CD4-positive, alpha-beta T cell (primary cell): Measurements from ENCODE around the gene SHMT2. TPM values are rescaled to one million over a fixed set of nuclear protein-coding genes. Genes with fewer than 3 reads are reported as not detected.

Source experiments
- ATAC-seq: fragments of 200-7000 bp; cut with Tn5 transposase; one replicate; pipeline ENCODE4 v1.10.0; 2022; ENCODE audit warnings: mild to moderate bottlenecking; ENCODE audit not compliant: poor library complexity
- CTCF ChIA-PET: fragments of 350-600 bp; sonication (Branson Sonifier 250); formaldehyde crosslinking; loops from one replicate; lab custom pipeline; 2021; ENCODE audit warnings: antibody characterized with exemption, inconsistent platforms; lab: Charles Lee
- POLR2A ChIA-PET: fragments of 350-600 bp; sonication (Branson Sonifier 250); formaldehyde crosslinking; loops from one replicate; lab custom pipeline; 2021; ENCODE audit warnings: antibody characterized with exemption, inconsistent platforms; lab: Charles Lee
- DNase-seq, 14 experiments: peaks; one replicate each; pipeline ENCODE4 v3.0.0-alpha.2; 2013 to 2020; ENCODE audit warnings: mixed read lengths in 2 of 14
- H3K27ac ChIP-seq, 2 donors: one replicate each; pipeline versions ENCODE4 v1.5.1 to v1.7.0; 2013; ENCODE audit warnings: low read length in 2 of 2, low read depth in 1 of 2, mild to moderate bottlenecking in 1 of 2
- H3K27me3 ChIP-seq, 2 experiments: 1 replicate in 1 of 2; 2 replicates in 1 of 2; pipeline versions ENCODE4 v1.6.1 to v1.7.0; 2013; ENCODE audit warnings: low read length in 2 of 2, control low read depth in 1 of 2, mild to moderate bottlenecking in 1 of 2, moderate library complexity in 1 of 2; ENCODE audit not compliant: insufficient read depth in 2 of 2, control insufficient read depth in 1 of 2
- H3K36me3 ChIP-seq: one replicate; pipeline ENCODE4 v1.6.1; 2013; ENCODE audit warnings: low read length, control low read depth; ENCODE audit not compliant: insufficient read depth
- H3K4me1 ChIP-seq: one replicate; pipeline ENCODE4 v1.6.1; 2013; ENCODE audit warnings: low read length, control low read depth; ENCODE audit not compliant: insufficient read depth
- H3K4me3 ChIP-seq: one replicate; pipeline ENCODE4 v1.5.1; 2013; ENCODE audit warnings: mild to moderate bottlenecking, low read length, moderate library complexity
- H3K9me3 ChIP-seq, 2 experiments: 1 replicate in 1 of 2; 2 replicates in 1 of 2; pipeline versions ENCODE4 v1.6.1 to v1.7.0; 2013; ENCODE audit warnings: low read length in 2 of 2, mild to moderate bottlenecking in 2 of 2, control low read depth in 1 of 2, moderate library complexity in 1 of 2; ENCODE audit not compliant: control insufficient read depth in 1 of 2, insufficient read depth in 1 of 2
- H3K27ac Mint-ChIP-seq: one replicate; pipeline ENCODE4 v1.8.0; 2020; ENCODE audit warnings: mixed read lengths
- H3K27me3 Mint-ChIP-seq: one replicate; pipeline ENCODE4 v1.8.0; 2021; ENCODE audit warnings: mixed read lengths
- H3K36me3 Mint-ChIP-seq: one replicate; pipeline ENCODE4 v1.8.0; 2021; ENCODE audit warnings: low read depth, mixed read lengths
- H3K4me1 Mint-ChIP-seq: one replicate; pipeline ENCODE4 v1.8.0; 2021; ENCODE audit warnings: low read depth, mixed read lengths
- H3K4me3 Mint-ChIP-seq: one replicate; pipeline ENCODE4 v1.8.0; 2020; ENCODE audit warnings: mild to moderate bottlenecking, mixed read lengths
- H3K9me3 Mint-ChIP-seq: one replicate; pipeline ENCODE4 v1.8.0; 2020; ENCODE audit warnings: mixed read lengths
- intact Hi-C, 2 experiments: fragments of 100-400 bp; cut with DNase I in 1 of 2; cut with micrococcal nuclease in 1 of 2; formaldehyde crosslinking; loops; one replicate each; pipeline versions ENCODE4 v1.15.1 to v1.9.0; 2023 to 2025; cut with DNase I, micrococcal nuclease
- total RNA-seq, 174 experiments: library from RNA in 2 of 174; stranded (reverse) in 2 of 174; gene quantifications; one replicate each; pipeline ENCODE4 v1.2.3 and lab custom pipeline; 2021 to 2026
- TF ChIP-seq, protein P1 (sequence below): fragments of 200-600 bp; IDR thresholded peaks from one replicate; pipeline ENCODE4 v1.8.0; 2022; ENCODE audit warnings: antibody characterized with exemption, mild to moderate bottlenecking

Gene SHMT2
- total RNA-seq, 2 experiments from 2014 or later = 21.3 to 22.2 TPM

DNA sequence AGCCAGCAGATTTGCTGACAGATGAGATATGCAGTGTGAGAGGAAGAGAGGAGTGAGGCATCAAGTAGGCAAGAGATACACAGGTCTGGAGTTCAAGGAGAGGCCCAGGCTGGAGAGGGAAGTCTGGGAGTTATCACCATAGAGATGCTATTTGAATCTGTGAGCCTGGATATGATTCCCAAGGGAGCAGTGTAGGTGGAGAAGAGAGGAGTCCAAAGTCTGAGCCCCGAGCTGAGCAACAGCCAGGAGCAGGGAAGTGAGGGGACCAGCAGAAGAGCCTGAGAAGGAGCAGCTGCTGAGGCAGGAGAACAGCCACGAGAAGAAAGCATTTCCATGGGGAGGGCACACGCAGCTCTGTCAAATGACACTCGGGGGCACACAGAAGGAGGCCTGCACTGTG, 33.1 kb upstream of the SHMT2 start:
- Histone ChIP-seq H3K4me3 (no peak overlapping the region), H3K4me1 (no peaks in the 10 kb centered on the region), H3K27me3 (no peaks in the 10 kb centered on the region), H3K27ac (no peak overlapping the region), H3K9me3 (no peaks in the 10 kb centered on the region), H3K36me3 (peaks cover 4% of the 10 kb centered on the region)
- Mint-ChIP-seq H3K27ac (no peak overlapping the region), H3K36me3 (peaks cover 13% of the 10 kb centered on the region), H3K9me3 (no peaks in the 10 kb centered on the region), H3K4me3 (no peak overlapping the region), H3K4me1 (no peaks in the 10 kb centered on the region), H3K27me3 (no peaks in the 10 kb centered on the region)
- TF ChIP-seq, protein P1, sequence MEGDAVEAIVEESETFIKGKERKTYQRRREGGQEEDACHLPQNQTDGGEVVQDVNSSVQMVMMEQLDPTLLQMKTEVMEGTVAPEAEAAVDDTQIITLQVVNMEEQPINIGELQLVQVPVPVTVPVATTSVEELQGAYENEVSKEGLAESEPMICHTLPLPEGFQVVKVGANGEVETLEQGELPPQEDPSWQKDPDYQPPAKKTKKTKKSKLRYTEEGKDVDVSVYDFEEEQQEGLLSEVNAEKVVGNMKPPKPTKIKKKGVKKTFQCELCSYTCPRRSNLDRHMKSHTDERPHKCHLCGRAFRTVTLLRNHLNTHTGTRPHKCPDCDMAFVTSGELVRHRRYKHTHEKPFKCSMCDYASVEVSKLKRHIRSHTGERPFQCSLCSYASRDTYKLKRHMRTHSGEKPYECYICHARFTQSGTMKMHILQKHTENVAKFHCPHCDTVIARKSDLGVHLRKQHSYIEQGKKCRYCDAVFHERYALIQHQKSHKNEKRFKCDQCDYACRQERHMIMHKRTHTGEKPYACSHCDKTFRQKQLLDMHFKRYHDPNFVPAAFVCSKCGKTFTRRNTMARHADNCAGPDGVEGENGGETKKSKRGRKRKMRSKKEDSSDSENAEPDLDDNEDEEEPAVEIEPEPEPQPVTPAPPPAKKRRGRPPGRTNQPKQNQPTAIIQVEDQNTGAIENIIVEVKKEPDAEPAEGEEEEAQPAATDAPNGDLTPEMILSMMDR = no peak
- ATAC-seq (no peak), DNase-seq (no peak)
- ChIA-PET CTCF (no interaction called here), POLR2A (no interaction called here)
- intact Hi-C loops = no loop called here

- Histone ChIP-seq H3K27ac (no peak overlapping the region), H3K4me3 (no peak overlapping the region), H3K27me3 (no peaks in the 10 kb centered on the region), H3K4me1 (no peaks in the 10 kb centered on the region), H3K36me3 (peaks cover 4% of the 10 kb centered on the region), H3K9me3 (no peaks in the 10 kb centered on the region)
- CTCF ChIA-PET = no interaction called here
- intact Hi-C loops = no loop called here
- Mint-ChIP-seq H3K36me3 (peaks cover 12% of the 10 kb centered on the region), H3K27ac (no peak overlapping the region), H3K4me3 (no peak overlapping the region), H3K27me3 (no peaks in the 10 kb centered on the region), H3K4me1 (no peaks in the 10 kb centered on the region), H3K9me3 (no peaks in the 10 kb centered on the region)
- DNase-seq (no peak), ATAC-seq (no peak)
- POLR2A ChIA-PET = no interaction called here
- TF ChIP-seq, protein P1 = no peak
Observed at GRCh38 chr12:57196956-57197355, 32.6 kb upstream of the SHMT2 start.

- Mint-ChIP-seq H3K4me3 (no peak overlapping the region), H3K27me3 (no peaks in the 10 kb centered on the region), H3K27ac (no peak overlapping the region), H3K4me1 (no peaks in the 10 kb centered on the region), H3K9me3 (no peaks in the 10 kb centered on the region), H3K36me3 (peaks cover 13% of the 10 kb centered on the region)
- DNase-seq = no peak
- ChIA-PET POLR2A (no interaction called here), CTCF (no interaction called here)
- Histone ChIP-seq H3K4me1 (no peaks in the 10 kb centered on the region), H3K9me3 (no peaks in the 10 kb centered on the region), H3K4me3 (no peak overlapping the region), H3K27me3 (no peaks in the 10 kb centered on the region), H3K27ac (no peak overlapping the region), H3K36me3 (peaks cover 3% of the 10 kb centered on the region)
- no peak for ATAC-seq
- intact Hi-C loops = no loop called here
- TF ChIP-seq, protein P1 = no peak
Observed at GRCh38 chr12:57198329-57198728, 31.2 kb upstream of the SHMT2 start.
